Mesothelial cell of epicardium (in vitro differentiated cells): ENCODE data around the gene DCLK1. TPM values are rescaled to one million over a fixed set of nuclear protein-coding genes. Genes with fewer than 3 reads are reported as not detected.

Experiments
- DNase-seq, 2 experiments: peaks; one replicate each; pipeline ENCODE4 v3.0.0; 2021; ENCODE audit warnings: low spot score in 2 of 2; ENCODE audit not compliant: unreplicated experiment in 2 of 2
- H3K27ac Mint-ChIP-seq: 2 replicates; pipeline ENCODE4 v1.8.0; 2021; ENCODE audit warnings: mixed read lengths
- H3K27me3 Mint-ChIP-seq: 2 replicates; pipeline ENCODE4 v1.8.0; 2021; ENCODE audit warnings: low read depth, mixed read lengths
- H3K36me3 Mint-ChIP-seq: 2 replicates; pipeline ENCODE4 v1.8.0; 2021; ENCODE audit warnings: mixed read lengths
- H3K4me1 Mint-ChIP-seq: 2 replicates; pipeline ENCODE4 v1.8.0; 2021; ENCODE audit warnings: mixed read lengths
- H3K4me3 Mint-ChIP-seq: 2 replicates; pipeline ENCODE4 v1.8.0; 2021; ENCODE audit warnings: mild to moderate bottlenecking, moderate library complexity, mixed read lengths
- H3K9me3 Mint-ChIP-seq: 2 replicates; pipeline ENCODE4 v1.8.0; 2021; ENCODE audit warnings: mixed read lengths
- CTCF ChIP-seq: fragments of 200-600 bp; sonication (generic); IDR thresholded peaks from one replicate; pipeline ENCODE4 v1.5.0; 2021; ENCODE audit warnings: antibody characterized with exemption; ENCODE audit not compliant: unreplicated experiment
- total RNA-seq: library from RNA; stranded (reverse); gene quantifications from 3 replicates; pipeline ENCODE4 v1.2.1, GENCODE V29; 2021

Gene DCLK1
- total RNA-seq, 1 donor from 2014 or later, result 21.7 TPM

- H3K27ac Mint-ChIP-seq, result peak overlapping the region; percentile 39
- H3K9me3 Mint-ChIP-seq, result peaks cover 5% of the 10 kb centered on the region
- DNase-seq, result no peak
- no peak overlapping the region for H3K4me3 Mint-ChIP-seq
- peaks cover 19% of the 10 kb centered on the region for H3K36me3 Mint-ChIP-seq
- TF ChIP-seq CTCF, result no peak
- H3K27me3 Mint-ChIP-seq, result no peaks in the 10 kb centered on the region
- peaks cover 6% of the 10 kb centered on the region for H3K4me1 Mint-ChIP-seq
These were observed 204.2 kb downstream of the DCLK1 start for GRCh38 chr13:35926859-35927530.

GRCh38 chr13:35925669-35926068, 205.5 kb downstream of the DCLK1 start:
- no peak overlapping the region for H3K27ac Mint-ChIP-seq
- peaks cover 9% of the 10 kb centered on the region for H3K36me3 Mint-ChIP-seq
- no peak for TF ChIP-seq CTCF
- H3K4me3 Mint-ChIP-seq, result no peak overlapping the region
- no peak for DNase-seq
- H3K4me1 Mint-ChIP-seq, result peaks cover 6% of the 10 kb centered on the region
- no peaks in the 10 kb centered on the region for H3K27me3 Mint-ChIP-seq
- H3K9me3 Mint-ChIP-seq, result peaks cover under 1% of the 10 kb centered on the region

GRCh38 chr13:35923347-35923746, 207.8 kb downstream of the DCLK1 start:
- Mint-ChIP-seq H3K4me1 (peaks cover 6% of the 10 kb centered on the region), H3K9me3 (no peaks in the 10 kb centered on the region), H3K27me3 (no peaks in the 10 kb centered on the region), H3K36me3 (no peaks in the 10 kb centered on the region), H3K27ac (no peak overlapping the region), H3K4me3 (no peak overlapping the region)
- TF ChIP-seq CTCF, result no peak
- DNase-seq, result no peak

- Mint-ChIP-seq H3K27me3 (no peaks in the 10 kb centered on the region), H3K27ac (no peak overlapping the region), H3K4me1 (peaks cover 3% of the 10 kb centered on the region), H3K9me3 (no peaks in the 10 kb centered on the region), H3K36me3 (no peaks in the 10 kb centered on the region), H3K4me3 (no peak overlapping the region)
- no peak for DNase-seq
- TF ChIP-seq CTCF, result no peak
These were observed 210.4 kb downstream of the DCLK1 start for GRCh38 chr13:35920816-35921215.

- no peak for DNase-seq
- H3K36me3 Mint-ChIP-seq, result no peaks in the 10 kb centered on the region
- H3K27ac Mint-ChIP-seq, result no peak overlapping the region
- TF ChIP-seq CTCF, result no peak
- peaks cover 3% of the 10 kb centered on the region for H3K4me1 Mint-ChIP-seq
- no peaks in the 10 kb centered on the region for H3K27me3 Mint-ChIP-seq
- H3K9me3 Mint-ChIP-seq, result no peaks in the 10 kb centered on the region
- H3K4me3 Mint-ChIP-seq, result no peak overlapping the region
These were observed 213.1 kb downstream of the DCLK1 start for GRCh38 chr13:35917942-35918645.
